Gastroesophageal sphincter (tissue), 4 donors: ENCODE measurements around the gene ARNT2. TPM values are rescaled to one million over a fixed set of nuclear protein-coding genes. Genes with fewer than 3 reads are reported as not detected.

Experiments used
- ATAC-seq: fragments of 150-250 bp; one replicate; pipeline ENCODE4 v1.9.1; 2016; ENCODE audit warnings: mild to moderate bottlenecking, moderate library complexity
- H3K27ac ChIP-seq, 4 donors: fragments of 200-600 bp; sonication (generic) in 3 of 4; 1 replicate in 3 of 4; 2 replicates in 1 of 4; pipeline ENCODE4 v1.5.1; 2016 to 2019
- H3K27me3 ChIP-seq: fragments of 200-600 bp; sonication (generic); one replicate; pipeline ENCODE4 v1.5.1; 2019
- H3K36me3 ChIP-seq, 2 donors: fragments of 200-600 bp; sonication (generic); one replicate each; pipeline ENCODE4 v1.5.1; 2019; ENCODE audit warnings: control low read depth in 1 of 2
- H3K4me1 ChIP-seq, 3 donors: fragments of 200-600 bp; sonication (generic); 1 replicate in 2 of 3; 2 replicates in 1 of 3; pipeline ENCODE4 v1.5.1; 2016 to 2019; ENCODE audit warnings: control low read depth in 2 of 3
- H3K4me3 ChIP-seq, 2 donors: fragments of 200-600 bp; sonication (generic); one replicate each; pipeline ENCODE4 v1.5.1; 2019; ENCODE audit warnings: mild to moderate bottlenecking in 1 of 2, moderate library complexity in 1 of 2
- H3K9me3 ChIP-seq, 3 donors: fragments of 200-600 bp; sonication (generic); one replicate each; pipeline ENCODE4 v1.5.1; 2017 to 2019; ENCODE audit warnings: control low read depth in 2 of 3
- EP300 ChIP-seq: sonication (generic); formaldehyde crosslinking; IDR thresholded peaks from one replicate; pipeline ENCODE4 v1.6.1; 2017; ENCODE audit warnings: antibody characterized with exemption, mild to moderate bottlenecking
- POLR2A ChIP-seq, 2 donors: fragments of 450-650 bp; IDR thresholded peaks; one replicate each; pipeline ENCODE4 v1.6.1; 2017; ENCODE audit warnings: antibody characterized with exemption in 2 of 2, mild to moderate bottlenecking in 2 of 2, moderate library complexity in 1 of 2
- POLR2AphosphoS5 ChIP-seq: sonication (generic); formaldehyde crosslinking; IDR thresholded peaks from one replicate; pipeline ENCODE4 v1.6.1; 2017; ENCODE audit warnings: antibody characterized with exemption
- WGBS, 2 donors: methylation state at CpG; one replicate each; pipeline ENCODE4 v1.1.5; 2018; ENCODE audit warnings: low coverage in 1 of 2; 5-methylcytosine and 5-hydroxymethylcytosine counted together
- total RNA-seq, 4 donors: library from RNA; depleted of rRNA; stranded (reverse); fragments of >200 nt; gene quantifications; one replicate each; pipeline ENCODE4 v1.1.0, GENCODE V29; 2016
- TF ChIP-seq, protein P1 (sequence below), 4 experiments: fragments of 200-600 bp in 2 of 4; fragments of 450-650 bp in 2 of 4; sonication (generic) in 1 of 4; IDR thresholded peaks; one replicate each; pipeline ENCODE4 v1.5.1; 2017 to 2019; ENCODE audit warnings: antibody characterized with exemption in 4 of 4, mild to moderate bottlenecking in 2 of 4, moderate library complexity in 2 of 4

ARNT2 gene
- total RNA-seq, 4 donors from 2014 or later, result 6.7 to 11.6 (median 9.4) TPM

GRCh38 chr15:80584973-80585525, 180.9 kb downstream of the ARNT2 start:
- TF ChIP-seq POLR2AphosphoS5 (no peak), POLR2A (IDR thresholded peaks at IDR 0.05) (no peak), EP300 (no peak)
- TF ChIP-seq, protein P1, sequence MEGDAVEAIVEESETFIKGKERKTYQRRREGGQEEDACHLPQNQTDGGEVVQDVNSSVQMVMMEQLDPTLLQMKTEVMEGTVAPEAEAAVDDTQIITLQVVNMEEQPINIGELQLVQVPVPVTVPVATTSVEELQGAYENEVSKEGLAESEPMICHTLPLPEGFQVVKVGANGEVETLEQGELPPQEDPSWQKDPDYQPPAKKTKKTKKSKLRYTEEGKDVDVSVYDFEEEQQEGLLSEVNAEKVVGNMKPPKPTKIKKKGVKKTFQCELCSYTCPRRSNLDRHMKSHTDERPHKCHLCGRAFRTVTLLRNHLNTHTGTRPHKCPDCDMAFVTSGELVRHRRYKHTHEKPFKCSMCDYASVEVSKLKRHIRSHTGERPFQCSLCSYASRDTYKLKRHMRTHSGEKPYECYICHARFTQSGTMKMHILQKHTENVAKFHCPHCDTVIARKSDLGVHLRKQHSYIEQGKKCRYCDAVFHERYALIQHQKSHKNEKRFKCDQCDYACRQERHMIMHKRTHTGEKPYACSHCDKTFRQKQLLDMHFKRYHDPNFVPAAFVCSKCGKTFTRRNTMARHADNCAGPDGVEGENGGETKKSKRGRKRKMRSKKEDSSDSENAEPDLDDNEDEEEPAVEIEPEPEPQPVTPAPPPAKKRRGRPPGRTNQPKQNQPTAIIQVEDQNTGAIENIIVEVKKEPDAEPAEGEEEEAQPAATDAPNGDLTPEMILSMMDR (IDR thresholded peaks at IDR 0.05), result no peak
- no peaks in the 10 kb centered on the region for H3K4me1 ChIP-seq
- H3K4me3 ChIP-seq, result no peak overlapping the region
- 35 to 57% methylated on average over 3 of the region's 3 CpGs for WGBS, 2 donors
- H3K36me3 ChIP-seq, result peaks cover 0 to 56% of the 10 kb centered on the region in 2 donors
- no peaks in the 10 kb centered on the region for H3K27me3 ChIP-seq
- ATAC-seq, result no peak
- H3K27ac ChIP-seq, result no peak overlapping the region
- H3K9me3 ChIP-seq, result no peaks in the 10 kb centered on the region

- WGBS, 2 donors, result 72 to 75% methylated on average over 3 to 5 of the region's 6 CpGs
- no peak overlapping the region for H3K4me3 ChIP-seq
- no peaks in the 10 kb centered on the region for H3K4me1 ChIP-seq
- ATAC-seq, result no peak
- peaks cover 0 to 52% of the 10 kb centered on the region in 2 donors for H3K36me3 ChIP-seq
- H3K9me3 ChIP-seq, result no peaks in the 10 kb centered on the region
- no peak for TF ChIP-seq POLR2AphosphoS5
- TF ChIP-seq EP300, result no peak
- TF ChIP-seq, protein P1 (IDR thresholded peaks at IDR 0.05), result no peak
- no peak overlapping the region for H3K27ac ChIP-seq
- no peaks in the 10 kb centered on the region for H3K27me3 ChIP-seq
Observed at GRCh38 chr15:80585544-80586018, 181.4 kb downstream of the ARNT2 start.

- H3K4me3 ChIP-seq, result no peak overlapping the region
- peaks cover 0 to 52% of the 10 kb centered on the region in 2 donors for H3K36me3 ChIP-seq
- H3K27ac ChIP-seq, result no peak overlapping the region
- ATAC-seq, result no peak
- H3K9me3 ChIP-seq, result no peaks in the 10 kb centered on the region
- WGBS, 2 donors, result 59 to 84% methylated on average over 2 to 4 of the region's 4 CpGs
- TF ChIP-seq, protein P1 (IDR thresholded peaks at IDR 0.05), result no peak
- no peak for TF ChIP-seq EP300
- no peak for TF ChIP-seq POLR2AphosphoS5
- TF ChIP-seq POLR2A (IDR thresholded peaks at IDR 0.05), result no peak
- H3K4me1 ChIP-seq, result no peaks in the 10 kb centered on the region
- no peaks in the 10 kb centered on the region for H3K27me3 ChIP-seq
Observed at GRCh38 chr15:80586161-80586560, 182.0 kb downstream of the ARNT2 start.

DNA sequence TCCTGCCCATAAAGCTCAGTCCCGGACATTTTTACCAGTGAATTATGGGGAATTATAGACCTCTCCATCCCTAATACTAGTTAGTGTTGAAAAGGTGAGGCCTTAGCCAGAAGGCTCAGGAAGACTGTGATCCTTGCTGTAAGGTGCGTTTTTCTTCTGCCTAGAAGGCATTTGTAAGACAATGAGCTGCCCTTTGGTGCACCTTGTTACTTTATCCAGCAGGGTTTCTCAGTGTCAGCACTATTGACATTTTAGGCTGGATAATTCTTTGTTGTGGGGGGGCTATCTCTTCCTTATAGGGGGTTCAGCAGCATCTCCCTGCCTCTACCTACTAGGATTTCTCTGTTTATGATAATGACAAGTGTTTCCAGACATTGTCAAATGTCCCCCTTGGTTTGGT, 182.8 kb downstream of the ARNT2 start:
- Histone ChIP-seq H3K9me3 (no peaks in the 10 kb centered on the region), H3K4me3 (no peak overlapping the region), H3K36me3 (peaks cover 0 to 52% of the 10 kb centered on the region in 2 donors), H3K27ac (no peak overlapping the region), H3K27me3 (no peaks in the 10 kb centered on the region), H3K4me1 (no peaks in the 10 kb centered on the region)
- 83 to 100% methylated on average over 2 of the region's 2 CpGs for WGBS, 2 donors
- no peak for ATAC-seq
- TF ChIP-seq EP300 (no peak), POLR2A (IDR thresholded peaks at IDR 0.05) (no peak), POLR2AphosphoS5 (no peak)
- TF ChIP-seq, protein P1 (IDR thresholded peaks at IDR 0.05), result no peak

DNA sequence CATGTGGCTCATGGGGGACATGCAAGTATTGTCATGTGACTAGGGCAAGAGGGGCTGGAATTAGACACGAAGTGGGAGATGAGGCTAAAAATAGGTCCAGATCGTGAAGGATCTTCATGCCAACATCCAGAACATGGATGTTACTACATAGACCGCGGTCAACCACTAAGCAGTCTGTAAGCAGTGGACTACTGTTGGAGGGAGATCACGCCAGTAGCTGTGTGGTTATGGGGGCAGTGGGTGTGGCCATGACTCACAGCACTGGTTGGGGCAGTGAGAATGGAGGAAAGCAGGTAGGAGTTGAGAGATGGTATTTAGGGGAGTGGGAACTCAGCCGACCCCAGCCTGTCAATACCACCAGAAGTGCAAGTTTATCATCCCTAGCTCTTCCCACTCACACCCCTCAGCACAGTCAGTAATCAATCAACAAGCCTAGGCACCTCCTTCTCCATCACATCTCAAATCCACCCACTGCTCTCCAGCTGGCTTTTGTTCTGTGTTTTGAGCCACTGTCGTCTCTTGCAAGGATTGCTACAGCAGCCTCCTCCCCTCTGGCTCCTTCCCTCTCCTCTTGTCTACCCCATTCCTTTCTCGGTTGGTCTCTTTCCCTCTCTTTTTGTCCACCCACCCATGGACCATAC, 183.8 kb downstream of the ARNT2 start:
- no peak for ATAC-seq
- Histone ChIP-seq H3K27me3 (no peaks in the 10 kb centered on the region), H3K4me1 (no peaks in the 10 kb centered on the region), H3K27ac (no peak overlapping the region), H3K9me3 (no peaks in the 10 kb centered on the region), H3K4me3 (no peak overlapping the region), H3K36me3 (peaks cover 0 to 51% of the 10 kb centered on the region in 2 donors)
- no peak for TF ChIP-seq POLR2AphosphoS5
- TF ChIP-seq, protein P1 (IDR thresholded peaks at IDR 0.05), result no peak
- TF ChIP-seq EP300, result no peak
- 70 to 77% methylated on average over 6 to 8 of the region's 8 CpGs for WGBS, 2 donors
